ENCODE results near the gene LOXHD1.

DNA sequence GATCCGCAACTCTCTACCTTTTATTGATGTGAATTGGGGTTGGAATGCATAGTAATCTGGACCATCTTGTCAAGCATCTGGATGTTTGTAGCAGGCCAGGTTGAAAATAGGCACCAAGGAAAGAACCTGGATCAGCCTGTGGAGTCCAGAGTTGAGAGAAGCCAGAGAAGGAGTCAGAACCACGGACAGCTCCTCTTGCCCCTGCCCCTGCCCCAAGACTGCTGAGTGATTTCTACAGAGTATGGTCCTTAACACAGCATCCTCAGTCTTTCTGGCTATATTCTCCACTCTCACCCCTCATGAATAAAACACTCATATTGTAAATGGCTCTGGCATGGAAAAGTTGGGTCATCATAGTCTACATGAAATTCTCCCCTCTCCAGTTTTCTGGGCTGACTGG lies 154.6 kb downstream of the LOXHD1 start:
- TF ChIP-seq, protein P1, sequence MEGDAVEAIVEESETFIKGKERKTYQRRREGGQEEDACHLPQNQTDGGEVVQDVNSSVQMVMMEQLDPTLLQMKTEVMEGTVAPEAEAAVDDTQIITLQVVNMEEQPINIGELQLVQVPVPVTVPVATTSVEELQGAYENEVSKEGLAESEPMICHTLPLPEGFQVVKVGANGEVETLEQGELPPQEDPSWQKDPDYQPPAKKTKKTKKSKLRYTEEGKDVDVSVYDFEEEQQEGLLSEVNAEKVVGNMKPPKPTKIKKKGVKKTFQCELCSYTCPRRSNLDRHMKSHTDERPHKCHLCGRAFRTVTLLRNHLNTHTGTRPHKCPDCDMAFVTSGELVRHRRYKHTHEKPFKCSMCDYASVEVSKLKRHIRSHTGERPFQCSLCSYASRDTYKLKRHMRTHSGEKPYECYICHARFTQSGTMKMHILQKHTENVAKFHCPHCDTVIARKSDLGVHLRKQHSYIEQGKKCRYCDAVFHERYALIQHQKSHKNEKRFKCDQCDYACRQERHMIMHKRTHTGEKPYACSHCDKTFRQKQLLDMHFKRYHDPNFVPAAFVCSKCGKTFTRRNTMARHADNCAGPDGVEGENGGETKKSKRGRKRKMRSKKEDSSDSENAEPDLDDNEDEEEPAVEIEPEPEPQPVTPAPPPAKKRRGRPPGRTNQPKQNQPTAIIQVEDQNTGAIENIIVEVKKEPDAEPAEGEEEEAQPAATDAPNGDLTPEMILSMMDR (IDR thresholded peaks at IDR 0.05; ENCODE audit: borderline replicate concordance, extremely low read depth, low read length, poor library complexity, severe bottlenecking): no peak
- TF ChIP-seq EZH2 (IDR thresholded peaks at IDR 0.05; ENCODE audit: borderline replicate concordance, low read depth, low read length, severe bottlenecking): no peak
